ENCODE measurements around the gene XPO6. TPM values are rescaled to one million over a fixed set of nuclear protein-coding genes. Genes with fewer than 3 reads are reported as not detected.
A peak's percentile ranks its signal among the peaks of the same experiment; 100 is the strongest.

Gene XPO6
- 100 to 1,000 TPM in 2 of 3 donors, 10 to 100 TPM in 1; 97.6 to 138 (median 114) TPM for total RNA-seq
- long read RNA-seq, donor 1, full-length matches to known transcripts, result 7 of 31 reads
- long read RNA-seq, donor 1, partial matches to known transcripts, result 18 of 31 reads
- long read RNA-seq, donor 1, other reads (novel, unspliced or antisense), result 6 of 31 reads
- long read RNA-seq, donor 2, partial matches to known transcripts, result 6 of 7 reads
- long read RNA-seq, donor 2, other reads (novel, unspliced or antisense), result 1 of 7 reads

GRCh38 chr16:28211758-28212531 is at the start of gene XPO6:
Gene XPO6 (minus strand): TSS chr16:28211965. CDS start chr16:28211368, 597 bp downstream.
- intact Hi-C loops (cut with DNase I, micrococcal nuclease), result no loop called here
- Histone ChIP-seq H3K36me3 (ENCODE audit: low read depth) (peaks cover 4% of the 10 kb centered on the region), H3K4me1 (ENCODE audit: low read depth) (peaks cover 14% of the 10 kb centered on the region), H3K9me3 (no peaks in the 10 kb centered on the region), H3K4me3 (peak within 1 kb of the TSS; percentile 81)
- peak; percentile 97 for ATAC-seq
- DNase-seq, result peak; percentile 98 to 99 (median 99)
- no peak for TF ChIP-seq CTCF (IDR thresholded peaks at IDR 0.05)

GRCh38 chr16:28260193-28260592 is 48.4 kb upstream of the XPO6 start:
- Histone ChIP-seq H3K4me1 (ENCODE audit: low read depth) (no peaks in the 10 kb centered on the region), H3K9me3 (no peaks in the 10 kb centered on the region), H3K36me3 (ENCODE audit: low read depth) (no peaks in the 10 kb centered on the region), H3K4me3 (no peak overlapping the region)
- ATAC-seq (no peak), DNase-seq (no peak)
- intact Hi-C loops (cut with DNase I, micrococcal nuclease), result no loop called here
- TF ChIP-seq CTCF (IDR thresholded peaks at IDR 0.05), result no peak

GRCh38 chr16:28259781-28260150 is 48.0 kb upstream of the XPO6 start:
- intact Hi-C loops (cut with DNase I, micrococcal nuclease), result no loop called here
- TF ChIP-seq CTCF (IDR thresholded peaks at IDR 0.05), result no peak
- H3K4me1 ChIP-seq (ENCODE audit: low read depth), result no peaks in the 10 kb centered on the region
- H3K36me3 ChIP-seq (ENCODE audit: low read depth), result no peaks in the 10 kb centered on the region
- no peak overlapping the region for H3K4me3 ChIP-seq
- no peaks in the 10 kb centered on the region for H3K9me3 ChIP-seq
- ATAC-seq (no peak), DNase-seq (no peak)

- no peak for ATAC-seq
- no peak overlapping the region for H3K4me3 ChIP-seq
These were observed 47.5 kb upstream of the XPO6 start for GRCh38 chr16:28259091-28259780.

GRCh38 chr16:28258567-28258966 is 46.8 kb upstream of the XPO6 start:
- no peak overlapping the region for H3K4me3 ChIP-seq
- intact Hi-C loops (cut with DNase I, micrococcal nuclease), result no loop called here
- no peak for TF ChIP-seq CTCF (IDR thresholded peaks at IDR 0.05)

More at GRCh38 chr16:28259091-28259780, 47.5 kb upstream of the XPO6 start:
- no peaks in the 10 kb centered on the region for H3K4me1 ChIP-seq (ENCODE audit: low read depth)
- no peaks in the 10 kb centered on the region for H3K36me3 ChIP-seq (ENCODE audit: low read depth)
- H3K9me3 ChIP-seq, result no peaks in the 10 kb centered on the region
- intact Hi-C loops (cut with DNase I, micrococcal nuclease), result no loop called here
- no peak for DNase-seq
- TF ChIP-seq CTCF (IDR thresholded peaks at IDR 0.05), result no peak

More at GRCh38 chr16:28258567-28258966, 46.8 kb upstream of the XPO6 start:
- Histone ChIP-seq H3K9me3 (no peaks in the 10 kb centered on the region), H3K36me3 (ENCODE audit: low read depth) (no peaks in the 10 kb centered on the region), H3K4me1 (ENCODE audit: low read depth) (no peaks in the 10 kb centered on the region)
- ATAC-seq (no peak), DNase-seq (no peak)

All from mucosa of descending colon (tissue), 3 donors.